DOHH2 (cell line): ENCODE data around the gene SHQ1.

ENCODE experiments used
- EZH2phosphoT487 ChIP-seq: fragments of 200-600 bp; sonication (generic); IDR thresholded peaks from 2 replicates; pipeline ENCODE4 v1.6.1; 2017; ENCODE audit warnings: borderline replicate concordance, mild to moderate bottlenecking, antibody characterized with exemption, low read length, moderate library complexity, mixed read lengths
- TF ChIP-seq, protein P1 (sequence below): fragments of 200-600 bp; sonication (generic); IDR thresholded peaks from one replicate; pipeline ENCODE4 v1.5.1; 2014; ENCODE audit warnings: antibody characterized with exemption, mild to moderate bottlenecking, low read depth, low read length; ENCODE audit not compliant: poor library complexity, severe bottlenecking

- TF ChIP-seq, protein P1, sequence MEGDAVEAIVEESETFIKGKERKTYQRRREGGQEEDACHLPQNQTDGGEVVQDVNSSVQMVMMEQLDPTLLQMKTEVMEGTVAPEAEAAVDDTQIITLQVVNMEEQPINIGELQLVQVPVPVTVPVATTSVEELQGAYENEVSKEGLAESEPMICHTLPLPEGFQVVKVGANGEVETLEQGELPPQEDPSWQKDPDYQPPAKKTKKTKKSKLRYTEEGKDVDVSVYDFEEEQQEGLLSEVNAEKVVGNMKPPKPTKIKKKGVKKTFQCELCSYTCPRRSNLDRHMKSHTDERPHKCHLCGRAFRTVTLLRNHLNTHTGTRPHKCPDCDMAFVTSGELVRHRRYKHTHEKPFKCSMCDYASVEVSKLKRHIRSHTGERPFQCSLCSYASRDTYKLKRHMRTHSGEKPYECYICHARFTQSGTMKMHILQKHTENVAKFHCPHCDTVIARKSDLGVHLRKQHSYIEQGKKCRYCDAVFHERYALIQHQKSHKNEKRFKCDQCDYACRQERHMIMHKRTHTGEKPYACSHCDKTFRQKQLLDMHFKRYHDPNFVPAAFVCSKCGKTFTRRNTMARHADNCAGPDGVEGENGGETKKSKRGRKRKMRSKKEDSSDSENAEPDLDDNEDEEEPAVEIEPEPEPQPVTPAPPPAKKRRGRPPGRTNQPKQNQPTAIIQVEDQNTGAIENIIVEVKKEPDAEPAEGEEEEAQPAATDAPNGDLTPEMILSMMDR, result no peak
- TF ChIP-seq EZH2phosphoT487, result no peak
Measured at GRCh38 chr3:72727726-72728125, 120.5 kb downstream of the SHQ1 start.
